Testis (tissue), 5 donors: ENCODE results near the gene RPLP2. TPM values are rescaled to one million over a fixed set of nuclear protein-coding genes. Genes with fewer than 3 reads are reported as not detected.

Source experiments
- DNase-seq: peaks from one replicate; pipeline ENCODE4 v3.0.0-alpha.2; 2019
- H3K27ac ChIP-seq, 2 donors: fragments of 200-600 bp; sonication (generic); one replicate each; pipeline ENCODE4 v1.5.1; 2019
- H3K27me3 ChIP-seq: fragments of 200-600 bp; sonication (generic); one replicate; pipeline ENCODE4 v1.5.1; 2019
- H3K36me3 ChIP-seq: fragments of 200-600 bp; sonication (generic); one replicate; pipeline ENCODE4 v1.5.1; 2017; ENCODE audit warnings: low read depth; ENCODE audit errors: missing control alignments
- H3K4me1 ChIP-seq: fragments of 200-600 bp; sonication (generic); one replicate; pipeline ENCODE4 v1.5.1; 2019
- H3K4me3 ChIP-seq, 2 donors: fragments of 200-600 bp; sonication (generic); one replicate each; pipeline ENCODE4 v1.5.1; 2017 to 2019
- H3K9me3 ChIP-seq: fragments of 200-600 bp; sonication (generic); one replicate; pipeline ENCODE4 v1.5.1; 2017
- POLR2A ChIP-seq: fragments of 450-650 bp; IDR thresholded peaks from one replicate; pipeline ENCODE4 v1.6.1; 2017; ENCODE audit warnings: antibody characterized with exemption, mild to moderate bottlenecking, moderate library complexity
- WGBS, 2 donors: methylation state at CpG; one replicate each; pipeline ENCODE4 v1.1.5; 2018; 5-methylcytosine and 5-hydroxymethylcytosine counted together
- intact Hi-C: fragments of 100-400 bp; cut with DNase I; formaldehyde crosslinking; loops from one replicate; pipeline ENCODE4 v1.15.1; 2023; ENCODE audit warnings: low total_unique reads
- long read RNA-seq, 2 donors: transcript quantifications; one replicate each; lab custom pipeline, GENCODE V29; 2026
- polyA plus RNA-seq: library from polyadenylated mRNA; stranded (reverse); fragments of 350-450 nt; fragmentation: Illumina TruSeq; extraction: RNeasy Lipid Tissue Mini Kit (QIAGEN cat#74804); gene quantifications from one replicate; pipeline ENCODE4 v1.2.3, GENCODE V29; 2014; ENCODE audit warnings: low read depth, low replicate concordance; ENCODE audit not compliant: insufficient read depth
- total RNA-seq, 2 donors: library from RNA; depleted of rRNA; stranded (reverse); fragments of >200 nt; gene quantifications; one replicate each; pipeline ENCODE4 v1.2.3, GENCODE V29; 2016
- TF ChIP-seq, protein P1 (sequence below), 3 experiments: fragments of 450-650 bp in 2 of 3; fragments of 200-600 bp in 1 of 3; sonication (generic) in 1 of 3; IDR thresholded peaks; one replicate each; pipeline ENCODE4 v1.5.1; 2016 to 2019; ENCODE audit warnings: antibody characterized with exemption in 3 of 3, mild to moderate bottlenecking in 2 of 3, moderate library complexity in 1 of 3

The RPLP2 gene
- total RNA-seq (100 to 1,000 TPM; 193 to 864 TPM), polyA plus RNA-seq (943 TPM)
- long read RNA-seq, donor 1, transcript RPLP2-207 (4 exons, 637 nt): minor isoform, 100 of 1,811 reads
- long read RNA-seq, donor 1, transcript RPLP2-203 (3 exons, 489 nt): minor isoform, 26 of 1,811 reads
- long read RNA-seq, donor 1, transcript RPLP2-205 (2 exons, 646 nt): minor isoform, 59 of 1,811 reads
- long read RNA-seq, donor 1, transcript RPLP2-201 (5 exons, 781 nt): major isoform, 1,455 of 1,811 reads
- long read RNA-seq, donor 1, partial matches to known transcripts: 105 of 1,811 reads
- long read RNA-seq, donor 1, other reads (novel, unspliced or antisense): 66 of 1,811 reads
- long read RNA-seq, donor 2, transcript RPLP2-203 (3 exons, 489 nt): minor isoform, 40 of 1,057 reads
- long read RNA-seq, donor 2, transcript RPLP2-201 (5 exons, 781 nt): major isoform, 761 of 1,057 reads
- long read RNA-seq, donor 2, transcript RPLP2-207 (4 exons, 637 nt): minor isoform, 103 of 1,057 reads
- long read RNA-seq, donor 2, transcript RPLP2-205 (2 exons, 646 nt): minor isoform, 41 of 1,057 reads
- long read RNA-seq, donor 2, partial matches to known transcripts: 74 of 1,057 reads
- long read RNA-seq, donor 2, other reads (novel, unspliced or antisense): 37 of 1,057 reads

- H3K4me3 ChIP-seq: peak within 1 kb of the TSS; percentile 88 to 96
Observed at GRCh38 chr11:809287-810039, at the start of gene RPLP2. Gene RPLP2, plus strand, starts transcription at chr11:809967. Its CDS starts 268 bp downstream, at chr11:810235.

DNA sequence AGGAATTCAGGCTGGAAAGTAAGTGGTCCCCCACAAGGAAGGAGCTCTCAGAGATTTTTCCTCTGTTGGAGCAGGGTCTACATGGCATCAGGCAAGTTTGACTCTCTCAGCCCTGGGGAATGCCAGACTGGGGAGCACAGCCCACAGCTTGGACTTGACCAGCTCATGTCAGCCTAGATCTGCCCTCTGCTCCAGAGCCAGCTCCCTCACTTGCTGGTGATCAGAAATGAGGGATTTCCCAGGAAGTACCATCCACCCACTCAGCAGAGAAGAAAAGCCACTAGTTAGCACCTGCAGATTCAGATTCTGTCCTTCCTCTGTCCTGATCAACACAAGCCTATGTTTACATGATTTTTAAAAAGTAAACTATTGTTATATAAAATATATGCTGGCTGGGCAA, 49.5 kb upstream of the RPLP2 start:
- no peaks in the 10 kb centered on the region for H3K4me1 ChIP-seq
- H3K4me3 ChIP-seq: no peak overlapping the region
- H3K9me3 ChIP-seq: no peaks in the 10 kb centered on the region
- no peaks in the 10 kb centered on the region for H3K27me3 ChIP-seq
- DNase-seq: no peak
- intact Hi-C loops: no loop called here
- H3K36me3 ChIP-seq: no peaks in the 10 kb centered on the region
- no peak overlapping the region for H3K27ac ChIP-seq
- TF ChIP-seq, protein P1, sequence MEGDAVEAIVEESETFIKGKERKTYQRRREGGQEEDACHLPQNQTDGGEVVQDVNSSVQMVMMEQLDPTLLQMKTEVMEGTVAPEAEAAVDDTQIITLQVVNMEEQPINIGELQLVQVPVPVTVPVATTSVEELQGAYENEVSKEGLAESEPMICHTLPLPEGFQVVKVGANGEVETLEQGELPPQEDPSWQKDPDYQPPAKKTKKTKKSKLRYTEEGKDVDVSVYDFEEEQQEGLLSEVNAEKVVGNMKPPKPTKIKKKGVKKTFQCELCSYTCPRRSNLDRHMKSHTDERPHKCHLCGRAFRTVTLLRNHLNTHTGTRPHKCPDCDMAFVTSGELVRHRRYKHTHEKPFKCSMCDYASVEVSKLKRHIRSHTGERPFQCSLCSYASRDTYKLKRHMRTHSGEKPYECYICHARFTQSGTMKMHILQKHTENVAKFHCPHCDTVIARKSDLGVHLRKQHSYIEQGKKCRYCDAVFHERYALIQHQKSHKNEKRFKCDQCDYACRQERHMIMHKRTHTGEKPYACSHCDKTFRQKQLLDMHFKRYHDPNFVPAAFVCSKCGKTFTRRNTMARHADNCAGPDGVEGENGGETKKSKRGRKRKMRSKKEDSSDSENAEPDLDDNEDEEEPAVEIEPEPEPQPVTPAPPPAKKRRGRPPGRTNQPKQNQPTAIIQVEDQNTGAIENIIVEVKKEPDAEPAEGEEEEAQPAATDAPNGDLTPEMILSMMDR (IDR thresholded peaks at IDR 0.05): no peak
- no peak for TF ChIP-seq POLR2A

More at GRCh38 chr11:809287-810039, at the start of gene RPLP2:
- H3K27ac ChIP-seq: peak within 1 kb of the TSS; percentile 96 to 98
- no peaks in the 10 kb centered on the region for H3K36me3 ChIP-seq
- DNase-seq: peak; percentile 98
- TF ChIP-seq POLR2A: peak; percentile 88
- TF ChIP-seq, protein P1 (IDR thresholded peaks at IDR 0.05): peak in 1 of 3 experiments; percentile 8
- H3K27me3 ChIP-seq: no peaks in the 10 kb centered on the region
- no peaks in the 10 kb centered on the region for H3K9me3 ChIP-seq
- intact Hi-C loops: no loop called here
- peaks cover 22% of the 10 kb centered on the region for H3K4me1 ChIP-seq
- 1% methylated on average over 61 of the region's 81 CpGs; no CpG with 5 or more reads in 1 of the 2 donors for WGBS, 2 donors

GRCh38 chr11:761526-762108, 48.1 kb upstream of the RPLP2 start:
- Histone ChIP-seq H3K36me3 (no peaks in the 10 kb centered on the region), H3K27ac (no peak overlapping the region), H3K9me3 (no peaks in the 10 kb centered on the region), H3K4me1 (no peaks in the 10 kb centered on the region), H3K4me3 (no peak overlapping the region), H3K27me3 (no peaks in the 10 kb centered on the region)
- no peak for DNase-seq
- WGBS, 2 donors: 90 to 93% methylated on average over 8 of the region's 8 CpGs
- no peak for TF ChIP-seq POLR2A
- TF ChIP-seq, protein P1 (IDR thresholded peaks at IDR 0.05): no peak
- intact Hi-C loops: no loop called here

GRCh38 chr11:762421-763072, 47.2 kb upstream of the RPLP2 start:
- Histone ChIP-seq H3K36me3 (no peaks in the 10 kb centered on the region), H3K27ac (no peak overlapping the region), H3K27me3 (no peaks in the 10 kb centered on the region), H3K4me1 (no peaks in the 10 kb centered on the region), H3K9me3 (no peaks in the 10 kb centered on the region), H3K4me3 (no peak overlapping the region)
- TF ChIP-seq, protein P1 (IDR thresholded peaks at IDR 0.05): no peak
- no peak for TF ChIP-seq POLR2A
- no peak for DNase-seq
- WGBS, 2 donors: 67 to 70% methylated on average over 7 to 10 of the region's 10 CpGs
- intact Hi-C loops: no loop called here
